B cell (primary cell): ENCODE results near the gene HYDIN.

ENCODE experiments used
- EZH2 ChIP-seq: IDR thresholded peaks from 2 replicates; pipeline ENCODE4 v1.6.1; 2012; ENCODE audit warnings: borderline replicate concordance, low read depth, mild to moderate bottlenecking, moderate library complexity, low read length; ENCODE audit not compliant: insufficient read depth, poor library complexity, severe bottlenecking
- TF ChIP-seq, protein P1 (sequence below): fragments of 200-600 bp; IDR thresholded peaks from one replicate; pipeline ENCODE4 v1.8.0; 2022; ENCODE audit warnings: antibody characterized with exemption, mild to moderate bottlenecking

- TF ChIP-seq EZH2, result no peak
- TF ChIP-seq, protein P1, sequence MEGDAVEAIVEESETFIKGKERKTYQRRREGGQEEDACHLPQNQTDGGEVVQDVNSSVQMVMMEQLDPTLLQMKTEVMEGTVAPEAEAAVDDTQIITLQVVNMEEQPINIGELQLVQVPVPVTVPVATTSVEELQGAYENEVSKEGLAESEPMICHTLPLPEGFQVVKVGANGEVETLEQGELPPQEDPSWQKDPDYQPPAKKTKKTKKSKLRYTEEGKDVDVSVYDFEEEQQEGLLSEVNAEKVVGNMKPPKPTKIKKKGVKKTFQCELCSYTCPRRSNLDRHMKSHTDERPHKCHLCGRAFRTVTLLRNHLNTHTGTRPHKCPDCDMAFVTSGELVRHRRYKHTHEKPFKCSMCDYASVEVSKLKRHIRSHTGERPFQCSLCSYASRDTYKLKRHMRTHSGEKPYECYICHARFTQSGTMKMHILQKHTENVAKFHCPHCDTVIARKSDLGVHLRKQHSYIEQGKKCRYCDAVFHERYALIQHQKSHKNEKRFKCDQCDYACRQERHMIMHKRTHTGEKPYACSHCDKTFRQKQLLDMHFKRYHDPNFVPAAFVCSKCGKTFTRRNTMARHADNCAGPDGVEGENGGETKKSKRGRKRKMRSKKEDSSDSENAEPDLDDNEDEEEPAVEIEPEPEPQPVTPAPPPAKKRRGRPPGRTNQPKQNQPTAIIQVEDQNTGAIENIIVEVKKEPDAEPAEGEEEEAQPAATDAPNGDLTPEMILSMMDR, result no peak
Measured at GRCh38 chr16:70764632-70765031, 465.9 kb downstream of the HYDIN start.
